ENCODE data around the gene PRSS12.

Gene PRSS12

DNA sequence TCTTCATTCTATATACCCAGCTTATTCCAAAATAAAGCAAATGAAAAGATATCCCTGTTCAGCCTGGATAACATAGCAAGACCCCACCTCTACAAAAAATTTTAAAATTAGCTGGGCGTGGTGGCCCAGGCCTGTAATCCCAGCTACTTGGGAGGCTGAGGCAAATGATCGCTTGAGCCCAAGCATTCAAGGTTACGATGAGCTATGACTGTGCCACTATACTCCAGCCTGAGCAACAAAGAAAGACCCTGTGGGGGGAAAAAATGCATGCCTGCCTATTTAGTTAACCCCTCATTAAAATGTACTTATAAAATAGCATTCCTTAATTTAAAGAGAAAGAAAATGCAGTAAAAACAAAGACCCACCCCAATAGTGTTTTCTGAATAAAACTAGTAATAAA lies 9.3 kb downstream of the PRSS12 start:
- DNase-seq (no peak), ATAC-seq (no peak)
- H3K4me1 Mint-ChIP-seq = no peaks in the 10 kb centered on the region
- H3K9me3 Mint-ChIP-seq = no peaks in the 10 kb centered on the region
- no peak overlapping the region for H3K4me3 Mint-ChIP-seq
- no peak overlapping the region for H3K27ac Mint-ChIP-seq
- H3K27me3 Mint-ChIP-seq = peaks cover 33% of the 10 kb centered on the region

DNA sequence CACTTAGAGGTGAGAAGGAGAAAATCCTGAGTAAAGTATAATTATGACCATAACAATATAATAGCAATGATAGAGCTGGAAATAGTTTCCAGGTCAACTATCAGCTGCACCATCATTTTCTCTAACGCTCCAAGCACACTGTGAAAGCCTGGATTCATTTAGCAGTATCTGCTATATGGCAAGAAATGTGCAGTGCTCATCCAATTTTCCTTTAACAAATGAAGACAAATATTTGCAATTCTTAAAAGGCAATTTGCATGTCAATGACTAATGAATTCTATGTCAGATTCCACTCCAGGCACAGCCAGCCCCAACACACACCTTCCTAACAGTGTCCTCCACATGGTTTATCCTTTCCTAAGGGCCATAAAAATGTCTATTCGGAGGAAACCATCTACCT lies 12.7 kb downstream of the PRSS12 start:
- H3K4me3 Mint-ChIP-seq = no peak overlapping the region
- no peaks in the 10 kb centered on the region for H3K9me3 Mint-ChIP-seq
- no peak for DNase-seq
- no peaks in the 10 kb centered on the region for H3K4me1 Mint-ChIP-seq
- no peak for ATAC-seq
- peaks cover 12% of the 10 kb centered on the region for H3K27me3 Mint-ChIP-seq
- H3K27ac Mint-ChIP-seq = no peak overlapping the region

DNA sequence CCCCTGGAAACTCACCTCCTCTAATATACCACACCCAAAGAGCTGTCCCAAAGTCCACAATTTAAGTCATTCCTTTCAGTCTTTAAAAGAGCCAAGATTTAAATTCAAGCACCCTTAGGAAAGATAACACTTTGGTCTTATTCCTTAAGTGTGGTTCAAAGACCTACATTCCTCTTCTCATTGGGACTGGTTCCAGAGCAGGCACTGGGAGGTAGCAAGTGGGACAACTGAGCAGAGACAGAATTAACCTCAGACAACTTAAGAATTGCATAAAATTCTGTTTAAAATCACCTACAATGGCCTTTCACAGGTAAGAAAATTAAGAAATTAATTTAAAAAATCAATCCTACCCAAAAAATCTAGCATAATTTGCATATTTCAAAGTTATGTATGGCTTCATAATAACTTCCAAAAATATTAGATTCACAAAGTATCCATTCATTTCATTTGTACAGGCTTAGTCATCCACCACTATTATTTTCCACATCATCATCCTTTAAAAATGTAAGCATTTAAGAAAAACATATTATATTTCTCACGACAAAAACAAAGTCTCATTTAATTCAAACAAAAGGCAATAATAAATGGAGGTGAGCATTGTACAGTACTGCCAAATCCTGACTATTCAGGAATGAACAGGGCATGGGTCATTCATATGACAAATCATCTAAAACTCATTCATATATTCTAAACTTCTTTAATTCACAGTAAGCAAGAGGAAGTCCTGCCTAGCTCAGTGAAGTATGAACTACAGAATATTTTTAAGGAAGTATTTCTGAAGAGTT lies 13.6 kb downstream of the PRSS12 start:
- no peak overlapping the region for H3K4me3 Mint-ChIP-seq
- no peaks in the 10 kb centered on the region for H3K4me1 Mint-ChIP-seq
- ATAC-seq = no peak
- DNase-seq = no peak
- no peaks in the 10 kb centered on the region for H3K9me3 Mint-ChIP-seq
- no peak overlapping the region for H3K27ac Mint-ChIP-seq
- peaks cover 12% of the 10 kb centered on the region for H3K27me3 Mint-ChIP-seq

DNA sequence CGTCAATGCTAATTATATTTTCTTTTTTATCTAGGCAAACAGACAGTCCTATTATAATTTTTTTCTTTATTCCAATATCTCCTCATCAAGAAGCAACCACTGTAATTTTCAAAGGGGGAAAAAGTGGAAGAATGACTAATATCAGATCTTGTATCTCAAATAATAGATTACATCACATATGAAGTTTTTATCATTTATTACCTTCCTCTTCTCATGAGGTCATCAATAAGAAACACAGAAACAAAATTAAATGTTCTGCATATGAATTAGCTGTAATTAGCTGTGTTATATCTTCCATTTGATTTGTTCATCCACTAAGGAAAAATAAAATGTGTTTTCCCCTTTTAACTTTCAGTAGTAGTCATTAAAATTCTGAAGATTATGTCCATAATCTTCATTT lies 14.3 kb downstream of the PRSS12 start:
- Mint-ChIP-seq H3K27me3 (peaks cover 12% of the 10 kb centered on the region), H3K4me3 (no peak overlapping the region), H3K27ac (no peak overlapping the region), H3K4me1 (no peaks in the 10 kb centered on the region), H3K9me3 (no peaks in the 10 kb centered on the region)
- ATAC-seq = no peak
- DNase-seq = no peak

DNA sequence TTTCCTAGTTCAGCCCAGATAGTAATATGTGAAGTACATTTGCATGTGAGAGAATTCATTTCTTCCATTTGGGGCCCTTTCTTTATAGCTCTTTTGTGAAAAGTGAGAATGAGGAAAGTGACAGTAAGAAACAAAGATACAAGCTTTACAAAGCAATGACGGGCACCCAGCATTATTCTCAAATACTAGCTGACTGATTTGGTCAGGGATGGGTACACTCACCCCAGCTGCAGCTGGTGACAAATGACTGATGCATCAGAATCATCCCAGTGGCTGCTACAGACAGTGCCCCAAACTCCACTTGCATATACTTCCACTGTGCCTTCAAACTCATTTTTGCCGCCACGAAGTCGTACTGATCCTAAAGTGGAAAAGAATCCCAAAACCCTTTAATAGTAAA lies 14.8 kb downstream of the PRSS12 start:
- Mint-ChIP-seq H3K27ac (no peak overlapping the region), H3K4me1 (no peaks in the 10 kb centered on the region), H3K4me3 (no peak overlapping the region), H3K9me3 (no peaks in the 10 kb centered on the region), H3K27me3 (peaks cover 12% of the 10 kb centered on the region)
- ATAC-seq = no peak
- no peak for DNase-seq

DNA sequence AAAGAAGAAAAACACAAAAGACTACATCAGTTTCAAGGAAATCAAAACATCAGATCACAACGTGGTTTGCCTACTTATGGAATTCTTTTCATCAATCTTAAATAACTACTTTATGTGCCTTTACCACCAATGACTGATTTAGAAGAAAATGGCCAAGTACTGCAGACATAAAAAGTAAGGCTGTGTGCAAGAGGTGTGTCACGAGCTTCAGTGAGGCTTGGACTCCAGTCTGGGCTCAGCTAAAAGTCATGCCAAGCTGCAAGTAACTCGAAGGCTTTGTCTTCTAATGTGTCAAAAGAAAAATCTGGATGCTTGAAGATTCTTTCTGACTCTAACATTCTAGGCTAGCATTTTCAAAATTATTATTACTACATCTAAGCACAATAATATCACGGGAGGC lies 17.0 kb downstream of the PRSS12 start:
- Mint-ChIP-seq H3K27me3 (peaks cover 4% of the 10 kb centered on the region), H3K4me3 (no peak overlapping the region), H3K9me3 (no peaks in the 10 kb centered on the region), H3K4me1 (no peaks in the 10 kb centered on the region), H3K27ac (no peak overlapping the region)
- ATAC-seq (no peak), DNase-seq (no peak)

DNA sequence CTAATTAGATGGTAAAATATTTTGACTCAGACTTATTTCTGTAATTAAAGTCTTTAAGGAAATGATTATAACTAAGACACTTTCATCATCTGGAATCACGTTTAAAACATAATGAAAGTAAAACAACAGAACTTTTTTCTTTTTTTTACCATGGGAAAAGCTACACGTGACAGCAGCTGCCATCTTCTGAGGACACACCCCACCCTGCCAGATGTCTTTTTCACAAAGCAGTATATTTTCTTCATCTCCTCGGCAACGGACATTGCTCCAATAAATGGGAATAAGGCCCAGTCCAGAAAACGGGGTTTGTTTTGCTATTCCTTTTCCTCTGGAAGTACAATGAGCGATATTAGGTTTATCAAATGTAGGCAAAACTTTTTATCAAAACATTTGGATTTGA lies 17.5 kb downstream of the PRSS12 start:
- H3K4me3 Mint-ChIP-seq = no peak overlapping the region
- DNase-seq (no peak), ATAC-seq (no peak)
- H3K27me3 Mint-ChIP-seq = no peaks in the 10 kb centered on the region
- H3K4me1 Mint-ChIP-seq = no peaks in the 10 kb centered on the region
- no peaks in the 10 kb centered on the region for H3K9me3 Mint-ChIP-seq
- H3K27ac Mint-ChIP-seq = no peak overlapping the region

DNA sequence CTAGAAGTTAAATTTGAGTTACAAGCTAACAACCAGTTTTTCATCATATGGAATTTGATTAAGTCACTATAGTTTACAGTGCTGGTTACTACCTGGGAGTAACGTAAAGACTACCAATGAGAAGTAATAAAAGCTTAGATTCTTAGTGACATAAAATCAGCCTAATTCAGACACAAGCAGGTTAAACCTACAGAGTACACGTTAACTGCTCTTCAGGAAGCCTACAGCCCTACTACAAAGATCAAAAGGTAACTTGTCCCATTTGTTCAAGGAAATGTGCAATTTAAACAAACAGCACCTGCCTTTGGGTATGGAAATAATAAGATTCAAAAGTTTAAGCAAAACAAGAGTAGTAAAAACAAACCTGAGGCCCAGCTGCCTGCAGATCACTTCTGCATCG lies 21.5 kb downstream of the PRSS12 start:
- Mint-ChIP-seq H3K27ac (no peak overlapping the region), H3K27me3 (peaks cover 4% of the 10 kb centered on the region), H3K9me3 (no peaks in the 10 kb centered on the region), H3K4me3 (no peak overlapping the region), H3K4me1 (no peaks in the 10 kb centered on the region)
- ATAC-seq = no peak
- DNase-seq = no peak

DNA sequence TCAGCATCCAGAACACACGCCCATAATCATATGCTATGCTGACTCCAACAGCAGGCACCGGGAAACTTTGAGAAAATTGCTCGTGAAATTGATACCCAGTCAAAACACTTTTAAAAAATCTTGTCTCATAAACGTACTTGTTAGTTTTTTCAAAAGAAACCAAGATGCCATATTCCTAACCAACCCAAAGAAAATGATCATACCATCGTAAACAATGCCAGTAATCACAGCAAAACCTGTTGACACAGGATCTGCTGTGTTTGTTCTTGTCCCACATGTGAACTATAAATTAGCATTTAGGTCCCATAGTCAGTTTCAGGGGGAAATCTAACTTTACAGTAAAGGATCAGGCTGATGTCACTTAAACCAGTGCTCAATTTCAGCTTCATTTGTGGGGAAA lies 23.0 kb downstream of the PRSS12 start:
- DNase-seq (no peak), ATAC-seq (no peak)
- Mint-ChIP-seq H3K4me1 (no peaks in the 10 kb centered on the region), H3K27me3 (peaks cover 7% of the 10 kb centered on the region), H3K4me3 (no peak overlapping the region), H3K9me3 (no peaks in the 10 kb centered on the region), H3K27ac (no peak overlapping the region)

DNA sequence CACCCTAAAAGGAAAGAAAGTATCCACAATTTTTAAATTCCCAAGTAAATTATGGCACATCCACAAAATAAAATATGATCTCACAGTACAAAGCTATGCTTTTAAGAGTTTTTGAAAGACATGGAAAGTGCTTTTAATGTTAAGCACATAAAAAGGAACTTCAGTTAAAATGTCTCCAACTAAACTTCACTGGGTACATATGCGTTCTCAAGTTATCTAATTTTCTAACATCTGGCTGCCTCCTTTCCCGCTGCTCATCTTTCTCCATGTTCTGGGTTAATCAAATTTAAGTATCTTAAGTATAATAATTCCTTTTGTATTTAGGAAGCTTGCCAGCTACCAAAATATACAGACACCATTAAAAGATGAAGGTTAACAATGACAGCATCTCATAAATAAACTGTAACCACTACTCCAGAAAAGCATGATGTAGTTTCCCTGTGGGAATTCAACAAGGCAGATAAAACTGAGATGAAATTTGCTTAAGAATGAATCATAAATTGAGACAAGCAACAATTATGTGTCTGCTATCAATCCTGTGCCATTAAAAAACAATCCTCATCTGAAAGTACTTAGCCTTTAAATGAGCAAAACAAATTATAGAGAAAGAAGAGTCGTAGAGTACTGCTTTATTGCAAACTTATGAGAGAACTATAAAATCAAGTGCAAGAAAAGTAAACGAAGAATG lies 25.1 kb downstream of the PRSS12 start:
- ATAC-seq (no peak), DNase-seq (no peak)
- no peaks in the 10 kb centered on the region for H3K9me3 Mint-ChIP-seq
- peaks cover 7% of the 10 kb centered on the region for H3K27me3 Mint-ChIP-seq
- no peak overlapping the region for H3K4me3 Mint-ChIP-seq
- no peaks in the 10 kb centered on the region for H3K4me1 Mint-ChIP-seq
- no peak overlapping the region for H3K27ac Mint-ChIP-seq

DNA sequence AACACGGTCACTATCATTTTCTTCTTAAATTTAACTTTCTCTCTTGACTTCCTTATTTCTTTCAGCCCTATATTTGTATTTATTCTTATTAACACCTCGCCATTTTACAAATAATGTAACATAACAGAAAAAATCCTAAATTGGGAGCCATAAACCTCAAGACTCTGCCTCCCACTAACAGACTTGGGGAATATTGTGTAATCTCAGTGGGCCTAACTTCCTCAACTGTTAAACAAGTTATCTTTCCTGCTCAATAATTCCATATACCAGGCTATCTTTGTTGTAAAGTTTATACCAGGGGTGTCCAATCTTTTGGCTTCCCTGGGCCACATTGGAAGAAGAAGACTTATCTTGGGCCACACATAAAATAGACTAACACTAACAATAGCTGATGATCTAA lies 26.2 kb downstream of the PRSS12 start:
- DNase-seq = no peak
- peaks cover 7% of the 10 kb centered on the region for H3K27me3 Mint-ChIP-seq
- H3K4me1 Mint-ChIP-seq = no peaks in the 10 kb centered on the region
- H3K9me3 Mint-ChIP-seq = no peaks in the 10 kb centered on the region
- no peak for ATAC-seq
- no peak overlapping the region for H3K4me3 Mint-ChIP-seq
- H3K27ac Mint-ChIP-seq = no peak overlapping the region

DNA sequence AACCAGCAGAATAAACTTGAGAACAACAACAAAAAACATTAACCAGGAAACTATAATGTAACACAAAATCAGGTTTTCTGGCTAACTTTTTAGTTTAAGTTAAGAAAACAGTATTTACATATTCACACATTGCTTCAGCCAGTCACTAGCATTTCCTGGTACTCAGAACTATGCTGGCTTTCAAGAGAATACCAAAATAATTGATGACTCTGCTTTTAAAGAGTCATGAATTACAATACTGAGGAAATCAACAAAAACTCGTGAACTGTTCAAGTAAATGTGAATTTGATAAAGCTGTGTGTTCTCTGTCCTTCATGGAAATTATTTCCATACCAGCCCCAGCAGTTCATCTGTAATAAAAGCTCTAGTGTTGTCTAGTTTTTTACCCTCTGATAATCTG lies 27.4 kb downstream of the PRSS12 start:
- ATAC-seq = no peak
- Mint-ChIP-seq H3K9me3 (no peaks in the 10 kb centered on the region), H3K4me1 (no peaks in the 10 kb centered on the region), H3K27ac (no peak overlapping the region), H3K4me3 (no peak overlapping the region), H3K27me3 (peaks cover 7% of the 10 kb centered on the region)
- DNase-seq = no peak

DNA sequence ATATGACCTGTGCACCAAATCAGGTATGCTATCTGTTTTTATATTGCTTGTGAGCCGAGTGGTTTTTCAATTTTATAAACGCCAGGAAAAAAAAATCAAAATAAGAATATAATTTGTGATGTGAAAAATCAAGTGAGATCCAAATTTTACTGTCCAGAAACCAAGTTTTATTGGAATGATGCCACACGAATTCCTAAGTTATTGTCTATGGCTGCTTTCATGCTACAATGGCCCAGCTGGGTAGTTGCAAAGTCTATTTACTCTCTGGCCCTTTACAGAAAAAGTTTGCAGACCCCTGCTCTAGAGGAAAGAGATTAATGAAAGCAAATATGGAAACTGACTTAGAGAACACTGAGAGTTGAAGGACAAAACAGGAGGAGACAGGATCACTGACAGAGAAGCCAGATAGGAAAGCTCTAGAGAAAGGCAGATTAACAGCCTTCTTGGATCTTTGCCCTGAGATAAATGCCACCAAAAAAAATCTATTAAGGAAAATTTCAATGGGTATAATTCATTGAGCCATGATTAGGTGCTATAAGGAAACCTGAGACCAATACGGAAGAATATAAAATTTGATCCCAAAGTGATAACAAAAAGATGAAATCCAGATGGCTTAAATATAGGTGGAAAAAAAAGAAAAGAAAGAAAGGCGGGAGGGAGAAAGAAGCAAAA lies 29.8 kb downstream of the PRSS12 start:
- ATAC-seq = no peak
- Mint-ChIP-seq H3K27ac (no peak overlapping the region), H3K4me1 (no peaks in the 10 kb centered on the region), H3K4me3 (no peak overlapping the region), H3K9me3 (no peaks in the 10 kb centered on the region), H3K27me3 (peaks cover 13% of the 10 kb centered on the region)
- no peak for DNase-seq

DNA sequence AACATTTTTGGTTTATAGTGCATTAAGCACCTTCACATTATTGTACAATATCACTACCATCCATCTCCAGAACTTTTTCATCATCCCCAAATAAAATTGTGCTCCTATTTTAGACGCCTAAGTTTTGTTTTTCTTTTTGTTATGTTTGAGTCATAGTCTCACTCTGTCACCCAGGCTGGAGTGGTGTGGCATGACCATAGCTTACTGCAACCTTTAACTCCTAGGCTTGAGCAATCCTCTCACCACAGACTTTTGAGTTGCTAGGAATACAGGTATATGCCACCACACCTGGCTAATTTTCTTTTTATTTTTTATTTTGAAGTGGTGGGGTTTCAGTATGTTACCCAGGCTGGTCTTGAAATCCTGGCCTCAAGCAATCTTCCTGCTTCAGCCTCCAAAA lies 33.9 kb downstream of the PRSS12 start:
- Mint-ChIP-seq H3K9me3 (no peaks in the 10 kb centered on the region), H3K4me3 (no peak overlapping the region), H3K27ac (no peak overlapping the region), H3K4me1 (no peaks in the 10 kb centered on the region), H3K27me3 (peaks cover 6% of the 10 kb centered on the region)
- DNase-seq = no peak
- no peak for ATAC-seq

DNA sequence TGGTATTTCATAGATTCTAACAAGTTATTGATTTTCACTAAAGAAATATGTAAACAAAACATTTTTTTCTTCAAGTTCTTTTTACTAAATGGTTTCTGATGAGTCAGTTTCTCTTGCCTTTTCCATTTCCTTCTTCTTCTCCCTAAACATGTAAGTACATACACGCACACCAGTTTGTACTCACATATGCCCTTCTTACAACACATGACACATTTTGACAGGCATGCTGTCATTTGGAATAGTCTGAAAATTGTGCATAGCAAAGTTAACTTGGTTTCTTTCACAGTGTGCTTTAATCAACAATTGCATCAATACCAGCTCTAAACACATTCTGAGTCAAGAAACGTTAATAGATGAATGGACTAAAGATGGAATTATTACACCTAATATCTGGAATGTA lies 35.1 kb downstream of the PRSS12 start:
- Mint-ChIP-seq H3K9me3 (no peaks in the 10 kb centered on the region), H3K4me3 (no peak overlapping the region), H3K27ac (no peak overlapping the region), H3K4me1 (no peaks in the 10 kb centered on the region), H3K27me3 (peaks cover 6% of the 10 kb centered on the region)
- no peak for DNase-seq
- ATAC-seq = no peak

DNA sequence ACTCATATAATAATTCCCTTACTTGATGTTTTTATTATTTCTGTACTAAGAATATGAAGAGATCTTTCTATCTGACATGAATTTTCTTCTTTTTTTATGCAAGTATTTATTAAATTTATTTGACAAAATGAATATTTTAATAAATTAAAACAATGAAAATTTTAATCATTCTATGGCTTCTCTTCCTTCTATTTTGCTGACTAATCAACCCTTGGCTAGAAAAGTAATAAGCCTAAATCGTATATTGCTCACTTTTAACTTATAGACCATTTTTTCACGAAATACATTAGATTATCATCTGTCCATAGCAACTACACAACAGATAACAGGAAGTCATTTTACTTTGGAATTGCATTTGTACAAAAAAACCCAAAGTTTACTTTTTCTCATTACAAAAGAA lies 38.6 kb downstream of the PRSS12 start:
- no peak for ATAC-seq
- Mint-ChIP-seq H3K4me1 (no peaks in the 10 kb centered on the region), H3K9me3 (no peaks in the 10 kb centered on the region), H3K27me3 (peaks cover 6% of the 10 kb centered on the region), H3K27ac (no peak overlapping the region), H3K4me3 (no peak overlapping the region)
- DNase-seq = no peak
